Measurements from ENCODE around the gene WDR20. TPM values are rescaled to one million over a fixed set of nuclear protein-coding genes. Genes with fewer than 3 reads are reported as not detected.

Gene WDR20
- polyA plus RNA-seq, 1 of the 3 experiments (the other 2 are of a cell fraction) = 12.4 TPM

DNA sequence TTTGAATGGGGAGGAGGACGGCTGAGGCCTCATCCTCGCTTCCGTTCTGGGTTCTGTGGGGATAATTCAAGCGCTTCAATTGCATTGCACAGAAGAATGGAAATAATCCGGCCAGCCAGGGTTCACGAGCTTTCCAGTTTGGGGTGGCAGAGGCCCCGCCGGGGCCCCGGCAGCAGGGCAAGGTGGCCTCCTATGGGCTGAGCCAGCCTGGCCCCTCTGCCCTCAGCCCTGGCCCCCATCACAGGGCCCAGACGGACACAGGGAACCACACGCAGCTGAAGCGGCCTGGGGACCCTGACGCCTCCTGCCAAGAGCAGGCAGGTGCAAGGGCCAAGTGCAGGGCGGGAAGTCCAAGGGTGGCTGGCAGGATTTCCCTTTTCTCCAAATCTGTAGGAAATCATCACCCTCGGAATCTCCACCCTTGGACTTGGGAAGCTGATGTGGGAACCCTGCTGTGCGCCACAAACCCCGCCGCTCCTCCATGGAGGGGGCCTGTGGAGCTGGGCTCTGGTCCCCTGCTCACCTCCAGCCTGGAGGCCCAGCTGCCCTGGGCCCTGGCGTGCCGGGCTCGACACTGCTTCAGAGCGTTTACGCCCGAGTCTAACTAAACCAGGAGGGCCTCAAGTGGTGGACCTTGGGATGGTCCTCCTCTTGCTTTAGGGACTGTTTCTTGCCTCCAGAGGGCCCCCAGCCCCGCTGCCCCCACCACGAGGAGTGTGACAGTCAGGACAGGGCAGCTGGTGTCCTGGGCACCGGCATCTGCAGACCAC, 86.8 kb downstream of the WDR20 start:
- Histone ChIP-seq H3K36me3 (replicated peaks in 1 of 2; ENCODE audit: control insufficient read depth in 1 of 2, insufficient read depth in 2 of 2, low read length in 1 of 2) (peaks cover 0 to 8% of the 10 kb centered on the region in 2 experiments), H3K79me2 (ENCODE audit: insufficient read depth) (no peaks in the 10 kb centered on the region), H3K9ac (no peak overlapping the region), H2AFZ (ENCODE audit: low read depth) (no peak overlapping the region), H3K9me3 (no peaks in the 10 kb centered on the region), H3K4me3 (ENCODE audit: low read depth in 2 of 2, low read length in 1 of 2) (no peak overlapping the region), H3K9me2 (no peaks in the 10 kb centered on the region), H4K20me1 (ENCODE audit: insufficient read depth) (no peaks in the 10 kb centered on the region), H3K27ac (ENCODE audit: low read depth in 2 of 2, low read length in 1 of 2) (no peak overlapping the region; a peak in 1 of 4 replicates), H3K4me2 (no peak overlapping the region), H3F3A (replicated peaks; ENCODE audit: insufficient read depth) (peaks cover 4% of the 10 kb centered on the region), H3K4me1 (ENCODE audit: control insufficient read depth in 1 of 2, insufficient read depth in 2 of 2, low read depth in 1 of 2, low read length in 1 of 2) (peaks cover 0 to 7% of the 10 kb centered on the region in 2 experiments; a peak in 1 of 4 replicates), H3K27me3 (ENCODE audit: insufficient read depth) (no peaks in the 10 kb centered on the region)
- POLR2A ChIA-PET = interaction anchor here (0.6 kb wide), 1 partner anchor 11 kb away, joined by 3 read pairs; no protein-coding TSS in a partner anchor
- no peak for TF ChIP-seq JUND (IDR thresholded peaks at IDR 0.05)
- TF ChIP-seq TEAD4 (IDR thresholded peaks at IDR 0.05; ENCODE audit: borderline replicate concordance, insufficient read depth) = no peak
- no peak for TF ChIP-seq CTCF (IDR thresholded peaks at IDR 0.05)
- no peak for TF ChIP-seq TCF12 (IDR thresholded peaks at IDR 0.05)
- no peak for TF ChIP-seq RCOR1 (IDR thresholded peaks at IDR 0.05; ENCODE audit: low read length)
- no peak for TF ChIP-seq CHD2 (IDR thresholded peaks at IDR 0.05; ENCODE audit: low read length, partially characterized antibody)
- no peak for TF ChIP-seq EP300 (IDR thresholded peaks at IDR 0.05; ENCODE audit: borderline replicate concordance in 1 of 2, low read depth in 1 of 2, low read length in 1 of 2)
- TF ChIP-seq, protein P1, sequence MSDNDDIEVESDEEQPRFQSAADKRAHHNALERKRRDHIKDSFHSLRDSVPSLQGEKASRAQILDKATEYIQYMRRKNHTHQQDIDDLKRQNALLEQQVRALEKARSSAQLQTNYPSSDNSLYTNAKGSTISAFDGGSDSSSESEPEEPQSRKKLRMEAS (IDR thresholded peaks at IDR 0.05; ENCODE audit: low read depth) = no peak
- TF ChIP-seq ELF1 (IDR thresholded peaks at IDR 0.05) = no peak
- no peak for TF ChIP-seq SMC3 (IDR thresholded peaks at IDR 0.05; ENCODE audit: low read depth, low read length)
- no peak for TF ChIP-seq GABPA (IDR thresholded peaks at IDR 0.05; ENCODE audit: low read depth)
- no peak for TF ChIP-seq YY1 (IDR thresholded peaks at IDR 0.05; ENCODE audit: low read depth)
- TF ChIP-seq RFX5 (IDR thresholded peaks at IDR 0.05; ENCODE audit: low read length) = no peak
- no peak for TF ChIP-seq IRF3 (IDR thresholded peaks at IDR 0.05; ENCODE audit: low read depth, low read length)
- TF ChIP-seq FOSL2 (IDR thresholded peaks at IDR 0.05; ENCODE audit: borderline replicate concordance, low read depth) = no peak
- TF ChIP-seq, protein P2, sequence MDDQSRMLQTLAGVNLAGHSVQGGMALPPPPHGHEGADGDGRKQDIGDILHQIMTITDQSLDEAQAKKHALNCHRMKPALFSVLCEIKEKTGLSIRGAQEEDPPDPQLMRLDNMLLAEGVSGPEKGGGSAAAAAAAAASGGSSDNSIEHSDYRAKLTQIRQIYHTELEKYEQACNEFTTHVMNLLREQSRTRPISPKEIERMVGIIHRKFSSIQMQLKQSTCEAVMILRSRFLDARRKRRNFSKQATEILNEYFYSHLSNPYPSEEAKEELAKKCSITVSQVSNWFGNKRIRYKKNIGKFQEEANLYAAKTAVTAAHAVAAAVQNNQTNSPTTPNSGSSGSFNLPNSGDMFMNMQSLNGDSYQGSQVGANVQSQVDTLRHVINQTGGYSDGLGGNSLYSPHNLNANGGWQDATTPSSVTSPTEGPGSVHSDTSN (IDR thresholded peaks at IDR 0.05) = no peak
- no peak for TF ChIP-seq NFIC (IDR thresholded peaks at IDR 0.05; ENCODE audit: borderline replicate concordance)
- TF ChIP-seq FOXM1 (IDR thresholded peaks at IDR 0.05; ENCODE audit: low read depth) = no peak
- CTCF ChIA-PET = interaction anchor here (0.9 to 1.0 kb wide), 3 partner anchors 11 to 259 kb away, joined by 3 read pairs; no protein-coding TSS in a partner anchor
- peak; percentile 50 for DNase-seq
- WGBS (ENCODE audit: low lambda C conversion rate) = 91% methylated on average over 12 of the region's 27 CpGs
